Neuronal stem cell (in vitro differentiated cells): Measurements from ENCODE around the gene FASTK.

Source experiments
- DNase-seq: peaks from one replicate; pipeline ENCODE4 v3.0.0-alpha.2; 2013; ENCODE audit warnings: low spot score
- H2AFZ ChIP-seq: one replicate; pipeline ENCODE4 v1.6.1; 2013; ENCODE audit warnings: mild to moderate bottlenecking, low read length, inconsistent platforms
- H2AK5ac ChIP-seq: 2 replicates; pipeline ENCODE4 v1.6.1; 2013; ENCODE audit warnings: low read depth, mild to moderate bottlenecking, inconsistent platforms, low read length, moderate library complexity, mixed read lengths
- H2BK120ac ChIP-seq: 2 replicates; pipeline ENCODE4 v1.6.1; 2013; ENCODE audit warnings: low read depth, mild to moderate bottlenecking, inconsistent platforms, low read length, moderate library complexity, mixed read lengths
- H2BK12ac ChIP-seq: one replicate; pipeline ENCODE4 v1.6.1; 2013; ENCODE audit warnings: low read length, inconsistent platforms
- H2BK15ac ChIP-seq: 2 replicates; pipeline ENCODE4 v1.6.1; 2013; ENCODE audit warnings: mild to moderate bottlenecking, low read length, inconsistent platforms, mixed read lengths
- H2BK5ac ChIP-seq: one replicate; pipeline ENCODE4 v1.6.1; 2013; ENCODE audit warnings: inconsistent platforms, mild to moderate bottlenecking, low read length, moderate library complexity
- H3K14ac ChIP-seq: one replicate; pipeline ENCODE4 v1.6.1; 2013; ENCODE audit warnings: low read length, inconsistent platforms
- H3K18ac ChIP-seq: 2 replicates; pipeline ENCODE4 v1.6.1; 2013; ENCODE audit warnings: low read length, inconsistent platforms
- H3K23ac ChIP-seq: 2 replicates; pipeline ENCODE4 v1.6.1; 2013; ENCODE audit warnings: low read depth, mild to moderate bottlenecking, mixed read lengths, low read length, inconsistent platforms; ENCODE audit not compliant: poor library complexity
- H3K27ac ChIP-seq: replicated peaks from 3 replicates; pipeline ENCODE4 v1.5.1; 2013; ENCODE audit warnings: low read length, inconsistent platforms
- H3K27me3 ChIP-seq, 3 experiments: 2 replicates each; pipeline ENCODE4 v1.6.1; 2013; ENCODE audit warnings: low read length in 3 of 3, mild to moderate bottlenecking in 2 of 3, inconsistent platforms in 1 of 3, low read depth in 1 of 3, mixed read lengths in 1 of 3, moderate library complexity in 1 of 3; ENCODE audit not compliant: control insufficient read depth in 3 of 3, insufficient read depth in 3 of 3
- H3K36me3 ChIP-seq, 2 donors: replicated peaks in 1 of 2; 2 replicates each; pipeline ENCODE4 v1.6.1; 2013; ENCODE audit warnings: low read length in 2 of 2; ENCODE audit not compliant: control insufficient read depth in 2 of 2, insufficient read depth in 2 of 2
- H3K4ac ChIP-seq: 2 replicates; pipeline ENCODE4 v1.6.1; 2013; ENCODE audit warnings: inconsistent platforms, mild to moderate bottlenecking, low read length, moderate library complexity
- H3K4me1 ChIP-seq, 2 donors: 1 replicate in 1 of 2; 2 replicates in 1 of 2; pipeline ENCODE4 v1.6.1; 2013; ENCODE audit warnings: low read length in 2 of 2, low read depth in 1 of 2; ENCODE audit not compliant: control insufficient read depth in 2 of 2, insufficient read depth in 1 of 2
- H3K4me2 ChIP-seq: one replicate; pipeline ENCODE4 v1.6.1; 2013; ENCODE audit warnings: mild to moderate bottlenecking, low read length, inconsistent platforms; ENCODE audit not compliant: insufficient read depth, poor library complexity, severe bottlenecking
- H3K4me3 ChIP-seq, 2 donors: 2 replicates each; pipeline ENCODE4 v1.5.1; 2013; ENCODE audit warnings: low read length in 2 of 2, mild to moderate bottlenecking in 2 of 2, inconsistent platforms in 1 of 2, moderate library complexity in 1 of 2
- H3K79me1 ChIP-seq: one replicate; pipeline ENCODE4 v1.6.1; 2013; ENCODE audit warnings: low read depth, mild to moderate bottlenecking, inconsistent platforms, low read length, moderate library complexity
- H3K9ac ChIP-seq: one replicate; pipeline ENCODE4 v1.6.1; 2013; ENCODE audit warnings: mild to moderate bottlenecking, low read depth, low read length, inconsistent platforms; ENCODE audit not compliant: poor library complexity
- H3K9me3 ChIP-seq, 2 donors: replicated peaks in 1 of 2; 2 replicates each; pipeline versions ENCODE3 to v1.6.1; 2013; ENCODE audit warnings: low read length in 2 of 2, mild to moderate bottlenecking in 2 of 2, inconsistent platforms in 1 of 2, low read depth in 1 of 2, mixed read lengths in 1 of 2, moderate library complexity in 1 of 2; ENCODE audit not compliant: control insufficient read depth in 2 of 2, insufficient read depth in 1 of 2
- H4K8ac ChIP-seq: one replicate; pipeline ENCODE4 v1.6.1; 2013; ENCODE audit warnings: low read depth, mild to moderate bottlenecking, inconsistent platforms, low read length, moderate library complexity
- H4K91ac ChIP-seq: one replicate; pipeline ENCODE4 v1.6.1; 2013; ENCODE audit warnings: low read length, low read depth, mild to moderate bottlenecking, inconsistent platforms; ENCODE audit not compliant: poor library complexity
- WGBS, 2 donors: extraction: QIAGEN DNeasy Blood & Tissue Kit; methylation state at CpG; one replicate each; pipeline ENCODE4 v1.1.7; 2013; ENCODE audit warnings: missing lambda C conversion rate in 2 of 2, mixed read lengths in 1 of 2; ENCODE audit not compliant: insufficient read length in 2 of 2, insufficient replicate concordance in 1 of 2; ENCODE audit errors: extremely low coverage in 2 of 2; 5-methylcytosine and 5-hydroxymethylcytosine counted together

FASTK gene

GRCh38 chr7:151088019-151088855 is 7.6 kb upstream of the FASTK start:
- Histone ChIP-seq H3K14ac (no peak overlapping the region), H3K36me3 (peaks cover 3 to 35% of the 10 kb centered on the region in 2 donors), H2BK120ac (no peak overlapping the region), H3K18ac (peak overlapping the region; percentile 88), H3K4me3 (peak overlapping the region; percentile 90 to 95), H2BK5ac (no peak overlapping the region), H3K4ac (no peak overlapping the region), H3K9ac (peak overlapping the region; percentile 87), H3K4me1 (peaks cover 28 to 30% of the 10 kb centered on the region in 2 donors), H3K27me3 (peaks cover 0 to 6% (median 0%) of the 10 kb centered on the region in 3 experiments), H3K9me3 (no peaks in the 10 kb centered on the region), H2AK5ac (peak overlapping the region; percentile 79), H3K23ac (peak overlapping the region; percentile 95), H3K4me2 (peak overlapping the region; percentile 97), H2BK12ac (no peak overlapping the region), H2AFZ (no peak overlapping the region), H3K27ac (no peak overlapping the region), H3K79me1 (peaks cover 14% of the 10 kb centered on the region), H4K8ac (no peak overlapping the region), H4K91ac (no peak overlapping the region), H2BK15ac (no peak overlapping the region)
- no CpG with 5 or more reads among the region's 16 CpGs for WGBS, 2 donors
- DNase-seq, result no peak

GRCh38 chr7:151087245-151088018 is 6.8 kb upstream of the FASTK start:
- no peak overlapping the region for H3K27ac ChIP-seq
- H2BK120ac ChIP-seq, result peak overlapping the region; percentile 26
- peak overlapping the region; percentile 90 to 95 for H3K4me3 ChIP-seq
- peak overlapping the region; percentile 50 for H3K14ac ChIP-seq
- no peak overlapping the region for H2BK12ac ChIP-seq
- peaks cover 2 to 29% of the 10 kb centered on the region in 2 donors for H3K36me3 ChIP-seq
- WGBS, 2 donors, result no CpG with 5 or more reads among the region's 70 CpGs
- H3K18ac ChIP-seq, result peak overlapping the region; percentile 98
- no peaks in the 10 kb centered on the region for H3K9me3 ChIP-seq
- H3K9ac ChIP-seq, result peak overlapping the region; percentile 97
- H4K91ac ChIP-seq, result peak overlapping the region; percentile 38
- H2AFZ ChIP-seq, result peak overlapping the region; percentile 68
- peaks cover 31 to 34% of the 10 kb centered on the region in 2 donors for H3K4me1 ChIP-seq
- peak overlapping the region; percentile 34 for H2BK15ac ChIP-seq
- H3K23ac ChIP-seq, result peak overlapping the region; percentile 95
- peak overlapping the region; percentile 79 for H2AK5ac ChIP-seq
- H3K27me3 ChIP-seq, result peaks cover 0 to 6% (median 0%) of the 10 kb centered on the region in 3 experiments
- DNase-seq, result no peak
- H3K79me1 ChIP-seq, result peaks cover 17% of the 10 kb centered on the region
- no peak overlapping the region for H4K8ac ChIP-seq
- peak overlapping the region; percentile 97 for H3K4me2 ChIP-seq
- H2BK5ac ChIP-seq, result peak overlapping the region; percentile 68
- no peak overlapping the region for H3K4ac ChIP-seq

GRCh38 chr7:151086802-151087244 is 6.2 kb upstream of the FASTK start:
- Histone ChIP-seq H2BK15ac (peak overlapping the region; percentile 34), H3K4ac (no peak overlapping the region), H3K18ac (peak overlapping the region; percentile 98), H2BK12ac (no peak overlapping the region), H3K4me3 (peak overlapping the region; percentile 90 to 95), H2AFZ (peak overlapping the region; percentile 68), H2AK5ac (peak overlapping the region; percentile 79), H3K27me3 (peaks cover 0 to 6% (median 0%) of the 10 kb centered on the region in 3 experiments), H3K4me2 (peak overlapping the region; percentile 97), H4K8ac (no peak overlapping the region), H3K36me3 (peaks cover 0 to 26% of the 10 kb centered on the region in 2 donors), H3K4me1 (peaks cover 37% of the 10 kb centered on the region in 2 donors), H4K91ac (peak overlapping the region; percentile 38), H3K27ac (peak overlapping the region; percentile 87), H2BK5ac (peak overlapping the region; percentile 68), H3K9ac (peak overlapping the region; percentile 97), H3K14ac (peak overlapping the region; percentile 50), H3K79me1 (peaks cover 18% of the 10 kb centered on the region), H3K23ac (peak overlapping the region; percentile 95), H2BK120ac (peak overlapping the region; percentile 26), H3K9me3 (no peaks in the 10 kb centered on the region)
- WGBS, 2 donors, result no CpG with 5 or more reads among the region's 56 CpGs
- no peak for DNase-seq
